Liver (tissue), 9 donors: Measurements from ENCODE around the gene ACOT9. TPM values are rescaled to one million over a fixed set of nuclear protein-coding genes. Genes with fewer than 3 reads are reported as not detected.

Experiments
- DNase-seq: peaks from one replicate; pipeline ENCODE4 v3.0.0-alpha.2; 2017; ENCODE audit warnings: low spot score
- H3K27ac ChIP-seq, 2 donors: one replicate each; pipeline ENCODE4 v1.7.0; 2013; ENCODE audit warnings: inconsistent platforms in 2 of 2, low read length in 2 of 2, control low read depth in 1 of 2, low read depth in 1 of 2, mild to moderate bottlenecking in 1 of 2
- H3K27me3 ChIP-seq, 4 donors: one replicate each; pipeline versions ENCODE4 v1.6.1 to v1.7.0; 2013; ENCODE audit warnings: low read length in 3 of 4, inconsistent platforms in 1 of 4, mild to moderate bottlenecking in 1 of 4, moderate library complexity in 1 of 4; ENCODE audit not compliant: control insufficient read depth in 4 of 4, insufficient read depth in 4 of 4
- H3K36me3 ChIP-seq, 4 donors: one replicate each; pipeline versions ENCODE4 v1.6.1 to v1.7.0; 2013; ENCODE audit warnings: low read length in 3 of 4, mild to moderate bottlenecking in 3 of 4, low read depth in 1 of 4, moderate library complexity in 1 of 4; ENCODE audit not compliant: control insufficient read depth in 4 of 4, insufficient read depth in 3 of 4
- H3K4me1 ChIP-seq, 4 donors: one replicate each; pipeline versions ENCODE4 v1.6.1 to v1.7.0; 2013; ENCODE audit warnings: low read length in 3 of 4, mild to moderate bottlenecking in 3 of 4, moderate library complexity in 1 of 4; ENCODE audit not compliant: control insufficient read depth in 4 of 4, insufficient read depth in 4 of 4
- H3K4me3 ChIP-seq, 3 donors: one replicate each; pipeline versions ENCODE4 v1.6.1 to v1.7.0; 2013; ENCODE audit warnings: low read length in 3 of 3, control low read depth in 1 of 3, low read depth in 1 of 3, mild to moderate bottlenecking in 1 of 3
- H3K9ac ChIP-seq, 2 donors: one replicate each; pipeline ENCODE4 v1.7.0; 2013; ENCODE audit warnings: low read length in 2 of 2, mild to moderate bottlenecking in 2 of 2, moderate library complexity in 2 of 2, control low read depth in 1 of 2, low read depth in 1 of 2
- H3K9me3 ChIP-seq, 4 donors: one replicate each; pipeline versions ENCODE4 v1.6.1 to v1.7.0; 2013; ENCODE audit warnings: low read length in 3 of 4; ENCODE audit not compliant: control insufficient read depth in 4 of 4
- ATF3 ChIP-seq: IDR thresholded peaks from 2 replicates; pipeline ENCODE4 v1.6.1; 2016; ENCODE audit warnings: antibody characterized with exemption
- CTCF ChIP-seq: fragments of 150-350 bp; IDR thresholded peaks from 2 replicates; pipeline ENCODE4 v1.5.1; 2017; ENCODE audit warnings: improper control_type of control experiment, low read depth, low read length; ENCODE audit not compliant: missing input control
- EGR1 ChIP-seq, 2 donors: IDR thresholded peaks; 2 replicates each; pipeline ENCODE4 v1.6.1; 2016 to 2018; ENCODE audit warnings: antibody characterized with exemption in 2 of 2, low read depth in 2 of 2
- FOXA1 ChIP-seq: IDR thresholded peaks from 2 replicates; pipeline ENCODE4 v1.6.1; 2016; ENCODE audit warnings: antibody characterized with exemption
- FOXA2 ChIP-seq: IDR thresholded peaks from 2 replicates; pipeline ENCODE4 v1.6.1; 2016; ENCODE audit warnings: antibody characterized with exemption
- HNF4A ChIP-seq, 2 donors: conservative IDR thresholded peaks; 2 replicates each; pipeline ENCODE4 v1.6.1; 2016; ENCODE audit warnings: antibody characterized with exemption in 2 of 2, mild to moderate bottlenecking in 2 of 2
- HNF4G ChIP-seq: IDR thresholded peaks from 2 replicates; pipeline ENCODE4 v1.6.1; 2016; ENCODE audit warnings: antibody characterized with exemption
- JUND ChIP-seq, 2 donors: IDR thresholded peaks; 2 replicates each; pipeline ENCODE4 v1.6.1; 2016; ENCODE audit warnings: antibody characterized with exemption in 2 of 2
- MAX ChIP-seq: IDR thresholded peaks from 2 replicates; pipeline ENCODE4 v1.6.1; 2016; ENCODE audit warnings: antibody characterized with exemption
- NR2F2 ChIP-seq: IDR thresholded peaks from 2 replicates; pipeline ENCODE4 v1.6.1; 2016; ENCODE audit warnings: antibody characterized with exemption
- RAD21 ChIP-seq, 2 donors: IDR thresholded peaks; 2 replicates each; pipeline ENCODE4 v1.6.1; 2016; ENCODE audit warnings: antibody characterized with exemption in 2 of 2, mild to moderate bottlenecking in 2 of 2
- REST ChIP-seq: IDR thresholded peaks from 2 replicates; pipeline ENCODE4 v1.6.1; 2016; ENCODE audit warnings: antibody characterized with exemption, mild to moderate bottlenecking
- RXRA ChIP-seq, 2 donors: IDR thresholded peaks; 2 replicates each; pipeline ENCODE4 v1.6.1; 2017 to 2018; ENCODE audit warnings: antibody characterized with exemption in 2 of 2, mild to moderate bottlenecking in 1 of 2
- SP1 ChIP-seq: IDR thresholded peaks from 2 replicates; pipeline ENCODE4 v1.6.1; 2018; ENCODE audit warnings: antibody characterized with exemption, mild to moderate bottlenecking
- YY1 ChIP-seq: IDR thresholded peaks from 2 replicates; pipeline ENCODE4 v1.6.1; 2016; ENCODE audit warnings: antibody characterized with exemption, mild to moderate bottlenecking
- ZBTB33 ChIP-seq: IDR thresholded peaks from 2 replicates; pipeline ENCODE4 v1.6.1; 2016; ENCODE audit warnings: antibody characterized with exemption
- WGBS: extraction: QIAGEN DNeasy Blood & Tissue Kit; methylation state at CpG from one replicate; pipeline ENCODE4 v1.1.7; 2013; 5-methylcytosine and 5-hydroxymethylcytosine counted together
- polyA plus RNA-seq, 2 donors: library from polyadenylated mRNA; stranded (reverse) in 1 of 2; unstranded in 1 of 2; fragments of 200-250 nt in 1 of 2; fragments of >200 nt in 1 of 2; fragmentation: Nextera tagmentation in 1 of 2; extraction: Ambion mirVana in 1 of 2; gene quantifications; one replicate each; pipeline versions ENCODE4 v1.2.1 to v1.2.3, GENCODE V29; 2013 to 2015
- total RNA-seq, 2 donors: library from RNA; depleted of rRNA; stranded (reverse); fragments of >200 nt; gene quantifications; one replicate each; pipeline ENCODE4 v1.2.3, GENCODE V29; 2014
- donor health status: healthy.
- donor health status: healthy.
- donor health status: healthy.
- donor health status: healthy.
- donor health status: healthy.

ACOT9 gene
- total and polyA plus RNA-seq, 4 donors: 9.3 to 16.3 (median 11.6) TPM

- DNase-seq: peak; percentile 39
- peak overlapping the region; percentile 48 to 93 (median 87) for H3K4me3 ChIP-seq
- no peak for TF ChIP-seq RXRA (IDR thresholded peaks at IDR 0.05)
- TF ChIP-seq SP1: no peak
- no peak for TF ChIP-seq JUND (IDR thresholded peaks at IDR 0.05)
- no peak for TF ChIP-seq NR2F2
- no peak for TF ChIP-seq CTCF
- no peak for TF ChIP-seq ZBTB33
- TF ChIP-seq EGR1 (IDR thresholded peaks at IDR 0.05; ENCODE audit: low read depth in 2 of 2): no peak
- TF ChIP-seq FOXA2: no peak
- TF ChIP-seq RAD21 (IDR thresholded peaks at IDR 0.05): no peak
- no peak for TF ChIP-seq MAX
- no peak for TF ChIP-seq REST
- no peak for TF ChIP-seq HNF4G
- TF ChIP-seq YY1: no peak
- TF ChIP-seq HNF4A (conservative IDR thresholded peaks at IDR 0.05): no peak
- no peak for TF ChIP-seq ATF3
- no peak for TF ChIP-seq FOXA1
- peak overlapping the region; percentile 84 to 91 for H3K27ac ChIP-seq
- no peaks in the 10 kb centered on the region for H3K9me3 ChIP-seq
- no peaks in the 10 kb centered on the region for H3K27me3 ChIP-seq
- peaks cover 2 to 9% (median 4%) of the 10 kb centered on the region in 4 donors for H3K36me3 ChIP-seq
- WGBS: 5% methylated on average over 21 of the region's 21 CpGs
- peaks cover 0 to 9% (median 3%) of the 10 kb centered on the region in 4 donors for H3K4me1 ChIP-seq
- peak overlapping the region; percentile 86 to 93 for H3K9ac ChIP-seq
Measured at GRCh38 chrX:23783589-23784469, 40.8 kb upstream of the ACOT9 start.
